Measurements from ENCODE around the gene IFT20. TPM values are rescaled to one million over a fixed set of nuclear protein-coding genes. Genes with fewer than 3 reads are reported as not detected.
A peak's percentile ranks its signal among the peaks of the same experiment; 100 is the strongest.
"Not testable (repeated sequence)": the region's sequence is repeated elsewhere in the genome, so short reads cannot be mapped to it uniquely, and the experiment has no call there.

IFT20 gene
- total RNA-seq, 1 donor from 2014 or later: 33.3 TPM

DNA sequence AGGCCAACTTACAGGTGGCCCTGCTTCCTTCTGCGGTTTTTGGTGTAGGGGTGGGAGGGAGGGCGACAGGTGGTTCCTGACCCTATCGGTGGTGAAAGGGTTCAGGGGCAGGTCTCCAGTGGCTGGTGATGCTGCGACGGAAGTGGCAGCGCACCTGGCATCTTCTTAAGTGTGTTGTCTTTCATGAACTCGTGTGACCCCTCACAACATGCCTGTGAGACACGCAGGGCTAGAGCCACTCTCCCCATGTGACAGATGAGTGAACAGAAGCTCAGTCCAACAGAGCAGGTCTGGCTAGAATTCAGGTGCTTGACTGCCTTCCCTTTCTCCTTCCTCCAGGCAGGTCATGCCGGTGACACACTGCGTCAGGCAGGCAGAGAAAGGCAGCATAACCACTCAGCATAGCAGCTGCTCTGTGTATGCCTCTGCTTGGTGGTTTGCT, 8.2 kb upstream of the IFT20 start:
- TF ChIP-seq, protein P1, sequence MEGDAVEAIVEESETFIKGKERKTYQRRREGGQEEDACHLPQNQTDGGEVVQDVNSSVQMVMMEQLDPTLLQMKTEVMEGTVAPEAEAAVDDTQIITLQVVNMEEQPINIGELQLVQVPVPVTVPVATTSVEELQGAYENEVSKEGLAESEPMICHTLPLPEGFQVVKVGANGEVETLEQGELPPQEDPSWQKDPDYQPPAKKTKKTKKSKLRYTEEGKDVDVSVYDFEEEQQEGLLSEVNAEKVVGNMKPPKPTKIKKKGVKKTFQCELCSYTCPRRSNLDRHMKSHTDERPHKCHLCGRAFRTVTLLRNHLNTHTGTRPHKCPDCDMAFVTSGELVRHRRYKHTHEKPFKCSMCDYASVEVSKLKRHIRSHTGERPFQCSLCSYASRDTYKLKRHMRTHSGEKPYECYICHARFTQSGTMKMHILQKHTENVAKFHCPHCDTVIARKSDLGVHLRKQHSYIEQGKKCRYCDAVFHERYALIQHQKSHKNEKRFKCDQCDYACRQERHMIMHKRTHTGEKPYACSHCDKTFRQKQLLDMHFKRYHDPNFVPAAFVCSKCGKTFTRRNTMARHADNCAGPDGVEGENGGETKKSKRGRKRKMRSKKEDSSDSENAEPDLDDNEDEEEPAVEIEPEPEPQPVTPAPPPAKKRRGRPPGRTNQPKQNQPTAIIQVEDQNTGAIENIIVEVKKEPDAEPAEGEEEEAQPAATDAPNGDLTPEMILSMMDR (IDR thresholded peaks at IDR 0.05): no peak
- Histone ChIP-seq H3K4me3 (no peak overlapping the region), H3K36me3 (peaks cover 93% of the 10 kb centered on the region), H3K27me3 (no peaks in the 10 kb centered on the region), H3K9me3 (no peaks in the 10 kb centered on the region), H3K27ac (no peak overlapping the region), H3K4me1 (peaks cover 15% of the 10 kb centered on the region)
- ATAC-seq (no peak), DNase-seq (no peak)
- intact Hi-C loops (cut with DNase I): no loop called here

DNA sequence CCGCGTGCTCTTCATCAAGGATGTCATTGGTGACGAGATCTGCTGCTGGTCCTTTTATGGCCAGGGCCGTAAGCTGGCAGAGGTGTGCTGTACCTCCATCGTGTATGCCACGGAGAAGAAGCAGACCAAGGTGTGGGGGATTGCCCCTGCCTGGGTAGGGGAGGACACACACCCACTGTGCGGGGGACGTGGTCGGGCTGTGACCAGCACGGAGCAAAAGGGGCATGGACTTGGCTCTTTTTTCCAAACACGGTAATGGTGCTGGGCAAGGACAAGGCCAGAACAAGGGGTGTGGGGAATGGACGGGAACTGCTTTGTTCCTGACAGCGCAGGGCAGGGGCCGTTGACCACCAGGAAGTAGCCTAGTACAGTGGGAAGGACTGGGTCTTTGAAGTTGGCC, 7.0 kb upstream of the IFT20 start:
- peaks cover 81% of the 10 kb centered on the region for H3K36me3 ChIP-seq
- H3K4me3 ChIP-seq: no peak overlapping the region
- TF ChIP-seq, protein P1 (IDR thresholded peaks at IDR 0.05): no peak
- no peak overlapping the region for H3K27ac ChIP-seq
- no peaks in the 10 kb centered on the region for H3K27me3 ChIP-seq
- ATAC-seq: no peak
- DNase-seq: no peak
- H3K4me1 ChIP-seq: peaks cover 22% of the 10 kb centered on the region
- intact Hi-C loops (cut with DNase I): no loop called here
- H3K9me3 ChIP-seq: no peaks in the 10 kb centered on the region

DNA sequence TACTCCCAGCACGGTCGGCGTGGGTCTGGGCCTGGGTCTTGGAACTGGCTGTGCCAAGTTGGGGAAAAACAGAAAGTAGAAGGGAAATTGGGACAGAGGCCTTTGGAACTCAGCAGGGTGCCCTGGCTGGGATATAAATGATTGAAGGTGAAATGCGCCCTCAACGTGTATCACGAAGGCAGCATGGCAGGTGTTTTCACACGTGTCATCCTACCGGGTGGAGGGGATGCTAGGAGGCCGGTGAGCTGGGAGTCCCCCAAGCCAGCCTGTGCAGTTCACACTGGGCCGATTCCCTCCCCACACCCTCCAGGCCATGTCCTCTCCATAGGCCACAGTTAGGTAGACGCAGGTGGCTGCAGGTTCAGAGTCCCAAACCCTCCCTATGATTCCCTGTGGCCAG, 6.2 kb upstream of the IFT20 start:
- ATAC-seq: no peak
- intact Hi-C loops (cut with DNase I): no loop called here

DNA sequence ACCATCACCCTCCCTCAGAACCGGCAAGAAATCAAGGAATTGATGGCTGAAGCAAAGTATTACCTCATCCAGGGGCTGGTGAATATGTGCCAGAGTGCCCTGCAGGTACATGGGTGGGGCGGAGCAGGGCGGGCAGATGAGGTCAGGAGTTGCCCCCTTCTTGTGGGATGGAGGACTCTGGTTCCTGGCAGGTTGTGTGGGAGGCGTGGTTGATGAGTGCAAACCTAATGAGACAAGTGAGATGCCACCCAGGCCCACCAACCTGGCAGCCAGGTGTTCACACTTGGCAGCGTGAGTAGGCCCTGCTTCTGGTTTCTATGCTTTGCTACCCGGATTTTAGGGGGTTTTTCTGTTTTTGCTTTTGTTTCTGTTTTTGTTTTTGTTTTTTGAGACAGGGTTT, 5.1 kb upstream of the IFT20 start:
- DNase-seq (no peak), ATAC-seq (no peak)
- intact Hi-C loops (cut with DNase I): no loop called here
- peaks cover 61% of the 10 kb centered on the region for H3K36me3 ChIP-seq
- H3K4me1 ChIP-seq: peaks cover 17% of the 10 kb centered on the region
- H3K27ac ChIP-seq: no peak overlapping the region
- H3K27me3 ChIP-seq: no peaks in the 10 kb centered on the region
- no peaks in the 10 kb centered on the region for H3K9me3 ChIP-seq
- TF ChIP-seq, protein P1 (IDR thresholded peaks at IDR 0.05): no peak
- H3K4me3 ChIP-seq: no peak overlapping the region

More for the DNA sequence above, 6.2 kb upstream of the IFT20 start:
- H3K27ac ChIP-seq: no peak overlapping the region
- peaks cover 73% of the 10 kb centered on the region for H3K36me3 ChIP-seq
- no peaks in the 10 kb centered on the region for H3K27me3 ChIP-seq
- TF ChIP-seq, protein P1 (IDR thresholded peaks at IDR 0.05): no peak
- peaks cover 20% of the 10 kb centered on the region for H3K4me1 ChIP-seq
- H3K4me3 ChIP-seq: no peak overlapping the region
- no peaks in the 10 kb centered on the region for H3K9me3 ChIP-seq
- no peak for DNase-seq

DNA sequence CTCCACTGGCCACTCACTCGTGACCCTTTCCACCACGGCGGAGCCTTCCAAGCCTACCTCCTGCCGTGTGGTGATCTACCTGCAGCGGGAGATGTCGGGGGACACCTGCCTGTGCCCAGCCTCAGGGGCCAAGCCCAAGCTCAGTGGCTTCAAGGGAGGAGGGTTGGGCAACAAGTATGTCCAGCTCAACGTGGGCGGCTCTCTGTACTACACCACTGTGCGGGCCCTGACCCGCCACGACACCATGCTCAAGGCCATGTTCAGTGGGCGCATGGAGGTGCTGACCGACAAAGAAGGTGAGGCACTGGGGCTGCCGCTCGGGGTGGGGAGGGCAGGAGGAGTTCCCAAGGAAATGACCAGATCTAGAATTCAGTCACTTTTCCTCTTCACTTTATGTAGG, 4.2 kb upstream of the IFT20 start:
- TF ChIP-seq, protein P1 (IDR thresholded peaks at IDR 0.05): no peak
- no peak for DNase-seq
- intact Hi-C loops (cut with DNase I): no loop called here
- H3K27ac ChIP-seq: no peak overlapping the region
- H3K4me3 ChIP-seq: no peak overlapping the region
- no peaks in the 10 kb centered on the region for H3K9me3 ChIP-seq
- peaks cover 20% of the 10 kb centered on the region for H3K4me1 ChIP-seq
- ATAC-seq: no peak
- H3K27me3 ChIP-seq: no peaks in the 10 kb centered on the region
- peaks cover 52% of the 10 kb centered on the region for H3K36me3 ChIP-seq

DNA sequence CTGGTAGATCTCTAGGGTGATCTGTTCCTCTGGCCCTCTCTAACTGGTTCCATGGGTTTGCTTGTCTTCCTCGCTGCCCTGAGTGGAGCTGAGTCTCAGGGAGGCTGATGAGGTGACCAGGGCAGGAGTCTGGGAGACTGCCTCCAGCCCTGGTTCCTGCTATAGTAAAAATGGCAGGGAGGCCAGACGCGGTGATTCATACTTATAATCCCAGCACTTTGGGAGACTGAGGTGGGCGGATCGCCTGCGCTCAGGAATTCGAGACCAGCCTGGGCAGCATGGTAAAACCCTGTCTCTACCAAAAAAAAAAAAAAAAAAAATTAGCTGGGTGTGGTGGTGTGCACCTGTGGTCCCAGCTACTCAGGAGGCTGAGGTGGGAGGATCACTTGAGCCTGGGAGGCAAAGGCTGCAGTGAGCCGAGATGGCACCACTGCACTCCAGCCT, 3.5 kb upstream of the IFT20 start:
- H3K36me3 ChIP-seq: peaks cover 45% of the 10 kb centered on the region
- ATAC-seq; H3K27me3 ChIP-seq; DNase-seq; intact Hi-C loops (cut with DNase I); H3K9me3 ChIP-seq: not testable (repeated sequence)
- peak overlapping the region; percentile 66 for H3K27ac ChIP-seq
- H3K4me3 ChIP-seq: peak overlapping the region; percentile 16
- peaks cover 26% of the 10 kb centered on the region for H3K4me1 ChIP-seq
